Measurements from ENCODE around the gene PEMT.

- TF ChIP-seq CTCF (IDR thresholded peaks at IDR 0.05; ENCODE audit: low read length) (no peak), EZH2 (IDR thresholded peaks at IDR 0.05; ENCODE audit: borderline replicate concordance, low read length) (no peak)
These were observed 13.7 kb upstream of the PEMT start for GRCh38 chr17:17605083-17605728.
